NCI-H774 (cell line): Measurements from ENCODE around the gene JPH2.

Source experiments
- DNase-seq: peaks from one replicate; lab custom pipeline; 2025; lab: John Stamatoyannopoulos, UW

The JPH2 gene

GRCh38 chr20:44099832-44100231 is 87.2 kb downstream of the JPH2 start:
- no peak for DNase-seq

DNA sequence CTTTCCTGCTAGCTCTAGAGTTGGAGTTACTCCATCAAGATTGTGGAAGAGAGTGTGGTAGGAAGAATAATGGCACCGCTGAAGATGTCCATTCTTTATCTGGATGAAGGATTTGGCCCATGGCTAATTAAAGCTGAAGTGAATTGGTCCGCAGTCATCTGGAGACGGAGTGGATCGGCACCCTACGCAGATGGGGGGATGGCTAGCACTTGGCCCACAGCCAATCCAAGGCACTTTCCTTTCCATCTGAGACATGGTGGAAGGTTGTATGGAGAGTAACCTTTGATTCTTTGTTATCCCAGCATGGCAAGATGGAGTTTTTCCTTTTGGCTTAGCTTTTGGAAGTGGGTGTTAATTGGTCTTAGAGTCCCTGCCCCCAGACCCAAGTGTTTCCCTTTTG is 88.3 kb downstream of the JPH2 start:
- DNase-seq: no peak

DNA sequence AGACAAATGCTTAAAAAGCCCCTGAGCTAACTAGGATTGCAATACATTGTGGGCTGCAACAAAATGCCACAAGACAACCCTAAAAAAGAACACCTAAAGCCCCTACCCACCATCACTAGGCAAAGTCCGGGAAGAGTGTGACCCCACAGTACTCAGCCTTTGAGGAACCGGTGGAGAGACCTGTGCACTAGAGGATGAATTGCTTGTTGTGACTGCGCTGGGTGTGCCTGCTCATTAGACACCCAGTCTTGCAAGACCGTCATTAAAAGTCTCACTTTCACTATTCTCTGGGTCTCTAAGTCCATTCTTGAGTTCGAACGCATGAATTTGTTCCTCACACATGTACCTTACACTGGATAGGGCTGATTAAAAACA is 88.7 kb downstream of the JPH2 start:
- no peak for DNase-seq

- no peak for DNase-seq
Measured at GRCh38 chr20:44097521-44098255, 89.3 kb downstream of the JPH2 start.

- no peak for DNase-seq
Measured at GRCh38 chr20:44095831-44096230, 91.2 kb downstream of the JPH2 start.

- DNase-seq: no peak
Measured at GRCh38 chr20:44093249-44093582, 93.8 kb downstream of the JPH2 start.

DNA sequence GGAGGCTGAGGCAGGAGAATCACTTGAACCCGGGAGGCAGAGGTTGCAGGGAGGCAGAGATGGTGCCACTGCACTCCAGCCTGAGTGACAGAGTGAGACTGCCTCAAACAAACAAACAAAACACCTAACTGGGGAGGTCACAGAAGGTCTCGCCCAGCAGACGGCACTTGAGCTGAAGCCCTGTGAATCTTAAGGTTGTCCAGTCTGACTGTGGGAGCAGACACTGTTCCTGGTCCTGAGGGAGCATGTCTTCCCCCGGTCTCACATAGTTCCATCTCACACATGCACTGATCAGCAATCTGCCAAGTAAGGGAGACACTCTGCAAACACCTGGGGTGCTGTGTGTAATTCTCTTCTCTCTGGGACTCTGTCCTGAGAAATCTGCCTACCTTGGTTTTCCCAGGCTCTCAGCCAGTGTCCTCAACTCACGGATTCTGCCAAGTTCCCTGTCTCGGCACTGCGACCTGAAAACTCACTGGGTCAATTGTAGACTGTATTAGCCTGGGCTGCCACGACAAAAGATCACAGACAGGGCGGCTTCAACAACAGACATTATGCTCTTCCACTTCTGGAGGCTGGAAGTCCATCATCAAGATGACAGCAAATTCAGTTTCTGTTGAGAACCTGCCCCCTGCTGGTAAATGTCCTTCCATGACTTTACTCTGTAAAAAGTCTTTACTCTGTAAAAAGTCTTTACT is 94.3 kb downstream of the JPH2 start:
- no peak for DNase-seq

GRCh38 chr20:44091026-44091425 is 96.0 kb downstream of the JPH2 start:
- no peak for DNase-seq

- DNase-seq: peak; percentile 71
Measured at GRCh38 chr20:44089987-44090674, 96.9 kb downstream of the JPH2 start.

DNA sequence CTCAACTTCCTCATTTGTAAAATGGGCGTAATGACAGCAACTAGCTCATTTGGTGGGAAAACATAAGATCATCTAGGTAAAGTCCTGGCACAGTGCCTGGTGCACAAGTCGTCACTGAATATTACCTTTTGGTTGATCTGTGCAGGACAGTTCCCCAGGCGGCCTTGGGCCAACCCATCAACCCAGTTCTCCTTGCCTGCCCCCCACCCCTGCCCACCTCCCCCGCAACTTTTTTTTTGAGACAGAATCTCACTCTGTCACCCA is 99.2 kb downstream of the JPH2 start:
- no peak for DNase-seq

DNA sequence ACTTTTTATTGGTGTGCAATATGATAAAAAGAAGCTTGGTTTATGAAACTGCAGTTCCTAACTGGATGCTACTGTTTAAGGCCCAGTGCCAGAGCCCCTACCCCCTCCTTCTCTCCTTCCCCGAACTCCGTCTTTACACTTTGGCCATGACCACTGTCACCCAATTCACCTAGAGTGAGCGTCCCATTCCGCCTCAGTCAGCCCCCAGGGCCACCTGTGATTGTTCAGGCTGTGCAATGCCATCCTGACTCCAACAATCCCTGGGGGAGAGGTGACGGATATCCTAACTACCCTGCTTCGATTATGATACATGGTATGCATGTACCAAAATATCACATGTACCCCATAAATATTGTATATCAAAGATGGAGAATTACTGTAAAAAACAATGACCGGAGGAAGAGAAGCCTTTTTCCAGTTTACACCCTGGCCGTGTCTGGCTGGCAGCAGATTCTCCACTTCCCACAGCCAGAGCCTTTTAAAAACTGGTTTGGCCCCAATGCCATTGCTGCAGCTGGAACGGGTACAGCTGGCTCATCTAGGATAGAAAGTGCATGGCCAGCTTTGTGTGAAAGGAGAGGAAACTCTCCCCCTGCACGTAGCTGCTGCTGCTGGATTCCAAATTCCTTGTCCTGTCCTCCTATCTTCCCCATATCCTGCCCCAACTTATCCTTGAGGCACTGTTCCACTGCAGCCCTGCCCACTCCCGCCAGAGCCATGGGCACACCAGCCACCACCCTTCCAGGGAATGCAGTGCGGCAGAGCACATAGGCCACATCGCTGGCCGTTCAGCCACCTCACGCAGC is 99.7 kb downstream of the JPH2 start:
- DNase-seq: no peak

- no peak for DNase-seq
Measured at GRCh38 chr20:44085616-44086434, 101.2 kb downstream of the JPH2 start.

DNA sequence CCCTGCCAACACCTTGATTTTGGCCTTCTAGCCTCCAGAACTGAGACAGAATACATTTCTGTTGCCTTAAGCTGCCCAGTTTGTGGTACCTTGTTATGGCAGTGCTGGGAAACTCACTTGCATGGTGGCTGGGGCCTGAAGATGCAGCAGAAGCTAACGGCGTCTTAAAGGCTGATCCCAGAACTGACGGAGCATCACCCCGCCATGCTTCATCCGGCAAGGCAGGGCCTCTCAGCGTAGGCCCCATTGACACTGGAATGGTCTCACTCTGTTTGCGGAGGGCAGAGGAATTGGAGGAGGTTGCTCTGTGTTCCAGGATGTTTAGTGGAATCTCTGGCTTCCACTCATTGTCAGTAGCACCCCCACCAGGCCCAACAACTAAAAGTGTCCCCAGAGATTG is 102.1 kb downstream of the JPH2 start:
- DNase-seq: no peak

- no peak for DNase-seq
Measured at GRCh38 chr20:44084439-44084838, 102.5 kb downstream of the JPH2 start.

GRCh38 chr20:44083220-44083933 is 103.6 kb downstream of the JPH2 start:
- DNase-seq: no peak

DNA sequence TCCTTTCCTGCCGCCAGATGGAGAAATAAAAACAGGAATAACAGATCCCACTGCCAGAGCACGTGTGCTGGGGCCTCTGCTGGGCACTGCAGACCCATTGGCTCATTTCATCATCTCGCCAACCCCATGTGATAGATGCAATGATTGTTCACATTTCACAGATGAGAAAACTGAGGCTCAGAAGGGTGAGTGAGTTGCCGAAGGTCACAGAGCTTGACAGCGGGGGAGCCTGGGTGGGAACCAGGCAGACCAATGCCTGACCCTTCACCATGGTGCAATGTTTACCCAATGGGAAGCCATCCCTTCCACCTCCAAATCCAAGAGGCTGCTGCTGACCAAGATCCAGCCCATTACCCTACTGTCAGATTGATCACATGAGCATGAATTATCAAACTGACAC is 105.1 kb downstream of the JPH2 start:
- no peak for DNase-seq

DNA sequence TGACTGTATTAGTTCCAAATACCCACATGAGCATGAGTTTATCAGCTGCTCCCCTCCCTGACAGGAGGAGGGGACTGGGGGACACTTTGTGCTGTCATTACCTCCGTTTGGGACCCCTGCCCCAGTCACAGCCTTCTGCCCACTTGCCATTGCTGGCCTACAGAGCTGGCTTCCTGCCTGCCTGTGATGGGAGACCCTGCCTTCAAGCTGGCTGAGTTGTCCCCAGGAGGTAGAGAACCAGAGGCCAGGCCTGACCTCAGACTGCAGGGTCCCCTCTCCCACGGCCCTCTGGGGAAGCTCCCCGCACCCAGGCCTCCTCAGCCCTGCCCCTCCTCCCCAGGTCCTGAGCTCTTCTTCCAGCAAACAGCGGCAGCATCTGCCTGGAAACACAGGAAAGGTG is 105.5 kb downstream of the JPH2 start:
- no peak for DNase-seq

DNA sequence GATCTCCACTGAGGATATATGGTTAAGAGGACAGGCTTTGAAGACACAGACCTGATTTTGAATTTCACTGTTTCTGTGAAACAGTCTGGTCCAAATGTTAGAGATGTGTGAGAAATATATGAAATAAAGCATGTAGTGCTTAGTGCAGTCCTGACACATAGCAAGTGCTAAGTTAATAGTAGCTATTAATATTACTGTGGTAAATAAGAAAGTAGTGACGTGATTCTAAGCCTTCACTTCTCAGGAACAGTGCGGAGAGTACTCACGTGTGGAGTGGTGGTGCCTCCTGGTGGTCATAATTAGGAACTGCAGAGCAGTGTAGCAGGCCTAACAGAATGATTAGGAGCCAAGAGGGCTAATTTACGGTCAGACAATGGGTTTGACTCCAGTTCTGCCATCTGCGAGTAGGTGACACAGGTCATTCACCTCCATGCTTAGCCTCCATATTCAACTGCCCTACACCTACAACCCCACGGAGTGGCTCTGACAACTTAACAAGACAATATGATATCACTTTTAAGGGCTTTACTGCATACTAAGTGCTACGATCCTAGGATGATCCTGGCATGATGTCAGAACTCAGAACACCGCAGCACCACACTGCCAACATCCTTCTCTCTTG is 106.2 kb downstream of the JPH2 start:
- peak; percentile 65 for DNase-seq

- no peak for DNase-seq
Measured at GRCh38 chr20:44080064-44080463, 106.9 kb downstream of the JPH2 start.

DNA sequence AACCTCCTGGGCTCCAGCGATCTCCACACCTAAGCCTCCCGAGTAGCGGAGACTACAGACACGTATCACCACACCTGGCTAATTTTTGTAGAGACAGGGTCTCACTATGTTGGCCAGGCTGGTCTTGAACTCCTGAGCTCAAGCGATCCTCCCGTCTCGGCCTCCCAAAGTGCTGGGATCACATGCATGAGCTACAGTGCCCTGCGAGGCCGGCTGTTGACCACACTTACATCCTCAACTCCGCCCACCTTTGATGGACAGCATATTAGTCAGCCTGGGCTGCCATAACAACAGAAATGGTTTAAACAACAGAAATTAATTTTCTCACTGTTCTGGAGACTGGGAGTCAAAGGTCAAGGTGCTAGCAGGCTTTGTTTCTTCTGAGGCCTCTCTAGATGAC is 107.7 kb downstream of the JPH2 start:
- no peak for DNase-seq

- DNase-seq: no peak
Measured at GRCh38 chr20:44075950-44076232, 111.1 kb downstream of the JPH2 start.
